Activated T-cell treated with anti-CD3 and anti-CD28 coated beads, Interleukin-2, amount 50 U/mL, for 1 hour (primary cell): Measurements from ENCODE around the gene CFAP20DC.
"Not testable (repeated sequence)": the region's sequence is repeated elsewhere in the genome, so short reads cannot be mapped to it uniquely, and the experiment has no call there.

Source experiments
- DNase-seq: peaks from one replicate; pipeline ENCODE4 v3.0.0-alpha.2; 2020

The CFAP20DC gene

DNA sequence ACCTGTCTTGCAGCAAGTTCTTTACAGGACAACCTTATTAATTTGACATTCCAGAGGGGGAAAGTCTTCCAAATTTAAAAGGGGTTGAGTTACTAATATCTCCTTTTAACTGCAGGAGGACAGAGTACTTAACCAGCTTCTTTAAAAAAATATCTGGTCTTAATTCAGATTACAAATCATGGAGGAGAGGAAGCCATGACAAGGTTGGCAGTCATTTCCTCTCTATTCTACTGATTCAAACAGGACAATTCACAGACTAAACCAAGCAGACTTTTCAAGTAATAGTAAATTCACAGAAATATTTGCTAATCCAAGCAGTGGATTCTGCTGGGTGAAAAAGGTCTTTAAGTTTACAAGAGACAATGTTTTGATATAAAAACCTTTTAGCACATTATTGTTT, 185.3 kb downstream of the CFAP20DC start:
- no peak for DNase-seq

DNA sequence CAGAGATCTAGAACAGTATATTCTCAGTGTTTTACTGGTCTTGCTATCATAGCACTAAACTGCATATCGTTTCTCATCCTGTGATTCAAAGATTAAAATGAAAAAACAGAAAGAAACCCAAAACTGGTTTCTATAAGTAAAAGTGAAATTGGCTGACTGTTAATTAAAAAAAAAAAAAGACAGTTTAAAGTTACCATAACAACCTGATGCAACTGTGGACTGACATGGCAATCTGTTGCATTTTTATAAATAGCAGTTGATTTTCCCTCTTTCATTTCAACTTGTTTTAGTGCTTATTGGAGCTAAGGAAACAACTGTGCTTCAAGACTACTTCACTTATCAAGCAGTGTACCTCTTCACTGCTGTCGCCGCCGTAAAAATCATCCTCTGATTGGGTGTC, 186.6 kb downstream of the CFAP20DC start:
- no peak for DNase-seq

DNA sequence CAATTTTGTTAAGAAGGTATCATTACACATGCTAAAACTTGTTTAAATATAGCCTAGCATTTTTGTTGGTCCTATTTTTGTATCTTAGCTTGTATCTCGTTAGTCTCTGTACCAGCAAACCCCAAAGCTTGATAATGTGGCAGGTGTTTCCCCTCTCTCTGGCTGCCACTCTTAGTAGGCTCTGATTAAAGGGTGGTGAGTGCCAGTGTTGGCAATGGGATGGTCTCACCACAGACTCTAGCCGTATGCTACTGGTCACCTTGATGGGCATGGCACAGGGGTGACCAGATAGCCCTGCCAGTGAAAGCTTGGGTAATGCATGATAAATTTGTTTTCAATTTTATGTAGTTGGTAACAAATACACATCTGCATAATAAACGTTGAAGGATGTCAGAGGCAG, 188.3 kb downstream of the CFAP20DC start:
- DNase-seq: no peak

DNA sequence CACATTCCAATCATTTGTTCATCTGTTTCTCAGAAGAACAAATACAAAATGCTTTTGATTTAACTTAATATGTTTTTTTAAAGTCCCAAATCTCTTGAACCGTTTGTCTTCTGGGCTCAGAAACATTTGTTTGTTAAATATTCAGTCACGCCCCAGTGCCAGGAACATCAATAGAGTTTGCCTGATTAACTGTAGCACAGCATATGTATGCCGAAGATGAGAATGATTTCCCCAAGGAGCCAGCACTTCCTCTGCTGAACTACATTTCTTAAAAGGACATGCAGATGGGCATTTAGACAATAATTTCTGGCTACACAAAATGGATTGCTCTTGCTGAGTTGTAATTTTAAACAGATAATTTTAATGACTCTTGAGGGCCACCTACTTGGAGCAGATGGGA, 191.7 kb downstream of the CFAP20DC start:
- DNase-seq: no peak

DNA sequence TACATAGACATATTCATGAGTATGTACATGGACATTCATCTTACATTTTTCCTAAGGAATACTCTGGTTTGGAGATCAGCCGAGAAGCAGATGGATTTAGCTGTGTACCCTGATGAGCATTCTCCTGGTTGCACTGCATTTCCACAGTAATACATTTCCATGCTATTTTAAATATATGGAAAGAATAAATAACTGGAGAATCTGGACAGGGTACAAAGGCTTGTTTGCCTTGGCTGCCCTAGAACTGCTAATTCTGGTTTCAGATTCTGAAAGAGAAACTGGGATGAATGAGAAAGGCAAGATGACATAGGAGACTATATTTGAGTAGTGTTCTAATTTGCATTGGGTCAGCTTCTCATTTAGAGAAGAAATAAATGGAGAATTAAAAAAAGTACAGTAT, 192.4 kb downstream of the CFAP20DC start:
- DNase-seq: no peak

DNA sequence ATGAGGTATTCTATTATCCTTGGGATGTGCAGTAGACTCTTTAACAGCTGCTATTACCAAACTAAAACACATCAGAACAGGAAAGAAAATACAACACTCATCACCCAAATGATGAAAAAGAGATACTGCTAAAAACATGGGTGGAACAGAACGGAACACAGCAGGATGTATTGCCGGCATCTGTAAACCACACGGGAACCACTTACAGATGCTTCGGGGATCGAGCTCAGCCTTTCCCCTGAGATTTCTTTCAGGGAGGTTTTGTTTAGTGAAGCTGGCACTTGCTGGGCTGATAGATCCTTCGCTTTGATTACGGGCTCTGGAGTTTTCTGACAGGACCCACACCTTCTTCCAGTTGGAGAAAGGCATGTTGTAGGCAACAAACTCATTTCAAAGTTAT, 201.0 kb downstream of the CFAP20DC start:
- DNase-seq: no peak

DNA sequence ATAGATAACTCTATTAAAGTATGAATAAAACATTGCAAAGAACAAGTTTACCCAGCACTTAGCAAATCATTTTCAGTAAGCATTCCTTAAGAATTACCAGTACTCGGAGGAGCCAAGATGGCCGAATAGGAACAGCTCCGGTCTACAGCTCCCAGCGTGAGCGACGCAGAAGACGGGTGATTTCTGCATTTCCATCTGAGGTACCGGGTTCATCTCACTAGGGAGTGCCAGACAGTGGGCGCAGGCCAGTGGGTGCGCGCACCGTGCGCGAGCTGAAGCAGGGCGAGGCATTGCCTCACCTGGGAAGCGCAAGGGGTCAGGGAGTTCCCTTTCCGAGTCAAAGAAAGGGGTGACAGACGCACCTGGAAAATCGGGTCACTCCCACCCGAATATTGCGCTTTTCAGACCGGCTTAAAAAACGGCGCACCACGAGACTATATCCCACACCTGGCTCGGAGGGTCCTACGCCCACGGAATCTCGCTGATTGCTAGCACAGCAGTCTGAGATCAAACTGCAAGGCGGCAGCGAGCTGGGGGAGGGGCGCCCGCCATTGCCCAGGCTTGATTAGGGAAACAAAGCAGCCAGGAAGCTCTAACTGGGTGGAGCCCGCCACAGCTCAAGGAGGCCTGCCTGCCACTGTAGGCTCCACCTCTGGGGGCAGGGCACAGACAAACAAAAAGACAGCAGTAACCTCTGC, 207.6 kb downstream of the CFAP20DC start:
- not testable (repeated sequence) for DNase-seq

DNA sequence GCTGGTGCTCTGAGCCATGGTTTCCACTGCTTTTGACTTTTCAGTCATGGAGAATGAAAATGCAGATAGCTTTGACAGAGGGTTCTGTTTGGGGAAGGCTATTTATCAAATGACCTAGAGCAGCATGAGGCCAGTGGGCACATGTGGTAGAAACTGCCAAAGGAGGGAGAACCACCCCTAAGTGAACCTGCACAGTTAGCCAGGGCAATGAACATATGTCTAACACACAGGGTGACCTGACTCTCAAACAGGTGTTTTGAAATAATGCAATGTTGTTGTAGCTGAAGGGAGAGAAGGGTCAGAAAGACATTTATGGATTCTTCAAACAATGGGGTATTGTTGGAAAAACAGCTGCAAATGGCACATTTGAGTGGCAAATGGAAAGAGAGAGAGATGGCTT, 208.9 kb downstream of the CFAP20DC start:
- no peak for DNase-seq

DNA sequence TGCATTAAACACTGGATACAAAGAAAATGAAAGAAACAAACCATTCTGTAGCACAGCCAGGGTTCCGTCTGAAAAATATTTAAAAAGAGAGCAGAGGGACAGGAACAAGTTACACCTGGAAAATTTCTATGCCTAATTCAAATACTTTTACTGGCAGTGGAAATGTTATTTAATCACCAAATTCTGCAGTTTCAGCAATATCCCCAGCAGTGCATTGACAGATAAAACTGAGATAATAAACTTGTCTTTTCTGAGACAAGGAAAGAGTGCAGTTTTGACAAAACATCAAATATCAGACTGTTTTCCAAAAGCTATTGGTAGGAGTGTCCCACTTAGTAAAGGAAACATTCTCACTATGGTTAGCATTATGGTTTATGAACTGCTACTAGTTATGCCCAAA, 209.9 kb downstream of the CFAP20DC start:
- DNase-seq: no peak

DNA sequence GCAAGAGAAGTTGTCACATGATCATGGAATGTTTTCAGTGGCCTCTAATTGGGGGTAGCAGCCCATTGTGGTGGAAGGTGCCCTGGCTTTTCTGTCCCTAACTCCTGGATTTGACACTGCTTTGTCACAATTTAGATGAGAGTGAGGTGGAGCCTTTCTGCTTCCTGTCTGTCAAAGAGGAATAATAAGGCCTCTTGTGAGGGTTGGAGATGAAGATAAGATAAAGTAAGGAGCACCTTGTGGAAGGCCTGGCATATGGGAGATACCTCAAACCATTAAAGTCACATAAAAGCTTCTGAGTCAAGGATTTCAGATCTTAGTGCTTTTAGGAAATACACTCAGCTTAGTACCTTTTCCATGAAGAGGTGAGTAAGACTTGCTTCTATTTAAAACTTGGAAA, 210.6 kb downstream of the CFAP20DC start:
- no peak for DNase-seq

DNA sequence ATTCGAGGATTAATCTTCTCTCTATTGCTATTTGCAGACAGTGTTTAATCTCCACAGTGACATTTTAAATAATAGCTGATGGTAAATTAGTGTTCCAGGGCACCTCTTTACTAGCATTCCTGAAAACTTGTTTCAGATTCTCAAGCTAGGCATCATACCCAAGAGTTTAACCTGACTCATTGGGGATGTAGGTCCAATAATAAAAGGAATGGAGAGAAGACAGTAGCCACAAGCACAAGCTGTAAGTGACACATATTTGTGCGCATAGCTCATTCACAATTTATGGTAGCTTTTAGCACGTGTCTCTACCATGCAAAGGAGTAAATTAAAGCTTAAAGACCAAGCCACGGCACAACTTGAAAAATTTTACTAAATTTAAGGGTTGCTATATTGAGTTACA, 212.0 kb downstream of the CFAP20DC start:
- DNase-seq: no peak

DNA sequence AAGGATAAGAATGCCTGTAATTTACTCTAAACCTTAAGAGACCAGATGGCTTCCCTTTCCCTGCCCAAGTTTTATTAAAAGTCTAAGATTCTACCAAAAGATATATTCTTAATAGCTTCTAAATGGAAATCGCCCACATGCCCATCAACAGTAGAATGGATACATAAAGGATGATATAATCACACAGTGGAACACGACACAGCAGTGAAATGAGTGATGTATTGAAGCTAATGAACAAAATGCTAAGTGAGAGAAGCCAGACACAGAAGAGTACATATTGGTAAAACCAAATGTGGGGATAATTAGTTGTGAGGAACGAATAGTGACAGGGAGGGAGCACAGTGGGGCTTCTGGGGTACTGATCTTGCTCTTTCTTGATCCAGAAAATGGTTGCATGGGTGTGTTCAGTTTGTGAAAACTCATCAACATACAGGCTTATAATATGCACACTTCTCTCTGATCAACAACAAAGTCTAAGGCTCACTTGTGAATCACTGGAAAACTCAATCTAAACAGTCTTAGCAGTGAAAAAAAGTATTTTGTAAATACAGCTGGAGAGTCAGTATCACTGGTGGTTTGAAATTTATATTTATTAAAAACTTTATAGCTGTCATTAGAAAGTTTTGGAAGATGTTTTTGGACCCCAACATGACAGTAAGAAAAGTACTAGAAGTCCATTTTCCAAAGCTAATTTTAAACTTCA, 212.5 kb downstream of the CFAP20DC start:
- DNase-seq: no peak

DNA sequence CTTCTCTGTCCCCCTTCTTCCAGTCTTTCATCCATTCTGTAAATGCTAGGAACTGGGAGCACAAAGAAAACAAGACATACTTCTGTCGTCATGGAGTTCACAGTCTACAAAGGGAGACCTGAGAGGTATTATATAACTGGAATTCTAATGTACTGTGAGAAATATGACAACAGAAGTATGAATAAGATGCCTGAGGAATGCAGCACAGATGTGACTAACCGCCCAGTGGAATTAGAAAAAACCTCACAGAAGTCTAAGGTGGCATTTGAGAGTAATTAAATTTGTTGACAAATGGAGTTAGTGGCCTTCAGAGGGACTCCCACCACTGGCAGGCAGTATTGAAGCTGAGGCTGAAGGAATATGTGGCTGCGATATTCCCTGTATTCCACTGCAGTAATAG, 214.7 kb downstream of the CFAP20DC start:
- DNase-seq: no peak

DNA sequence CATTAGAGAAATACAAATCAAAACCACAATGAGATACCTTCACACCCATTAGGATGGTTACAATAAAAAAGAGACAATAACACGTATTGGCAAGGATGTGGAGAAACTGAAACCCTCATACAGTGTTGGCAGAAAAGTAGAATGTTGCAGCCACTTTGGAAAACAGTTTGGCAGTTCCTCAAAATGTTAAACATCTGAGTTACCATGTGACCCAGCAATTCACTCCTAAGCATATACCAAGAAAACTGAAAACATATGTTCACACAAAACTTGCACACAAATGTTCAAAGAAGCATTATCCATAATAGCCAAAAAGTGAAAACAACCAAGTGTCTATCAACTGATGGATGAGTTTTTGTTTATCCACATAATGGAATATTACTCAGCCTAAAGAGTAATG, 216.3 kb downstream of the CFAP20DC start:
- no peak for DNase-seq

DNA sequence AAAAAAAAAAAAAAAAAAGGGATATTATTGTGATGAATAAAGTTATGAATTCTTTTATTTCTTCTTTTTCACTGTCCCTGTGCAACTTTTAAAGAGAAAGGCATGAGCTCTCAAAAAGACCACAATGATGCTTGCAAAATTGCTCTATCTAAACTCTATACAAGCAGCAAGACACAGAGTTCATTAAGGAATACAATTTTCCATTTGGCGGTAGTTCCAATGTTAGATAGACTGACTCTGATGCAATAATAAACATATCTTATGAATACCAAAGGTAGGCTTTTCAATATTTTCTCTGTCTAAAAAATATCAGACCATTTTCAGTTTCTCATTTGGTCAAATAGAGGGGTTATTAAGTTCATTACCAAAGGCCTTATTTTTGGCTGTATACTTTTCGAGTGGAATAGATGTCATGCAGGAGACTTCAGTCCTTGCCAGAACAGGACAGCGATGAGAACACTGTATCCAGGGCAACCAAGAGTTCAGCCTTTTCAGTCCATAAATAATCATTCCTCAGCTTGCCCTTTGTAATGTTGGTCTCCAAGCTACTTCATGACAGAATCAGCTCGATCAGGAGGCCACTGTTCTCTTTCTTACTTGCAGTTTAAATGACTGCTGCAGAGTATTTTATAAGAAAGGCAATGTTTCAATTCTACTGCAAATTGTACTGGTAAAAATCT, 220.4 kb downstream of the CFAP20DC start:
- DNase-seq: no peak

DNA sequence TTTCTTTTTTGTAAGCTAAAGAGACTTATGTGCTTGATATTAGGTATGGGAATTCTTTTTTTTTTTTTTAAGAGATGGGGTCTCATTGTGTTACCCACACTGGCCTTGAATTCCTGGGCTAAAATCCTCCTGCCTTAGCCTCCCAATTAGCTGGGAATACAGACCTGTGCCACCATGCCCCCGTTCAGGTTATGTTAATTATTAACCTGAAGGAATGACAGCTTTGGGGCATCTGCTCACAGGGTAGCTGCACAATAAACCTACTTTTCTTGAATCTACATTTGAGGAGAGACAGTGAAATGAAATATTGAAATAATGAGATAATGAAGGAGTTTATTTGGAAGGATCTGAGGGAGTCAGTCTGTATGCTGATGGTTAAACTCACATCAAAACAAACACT, 225.0 kb downstream of the CFAP20DC start:
- no peak for DNase-seq

DNA sequence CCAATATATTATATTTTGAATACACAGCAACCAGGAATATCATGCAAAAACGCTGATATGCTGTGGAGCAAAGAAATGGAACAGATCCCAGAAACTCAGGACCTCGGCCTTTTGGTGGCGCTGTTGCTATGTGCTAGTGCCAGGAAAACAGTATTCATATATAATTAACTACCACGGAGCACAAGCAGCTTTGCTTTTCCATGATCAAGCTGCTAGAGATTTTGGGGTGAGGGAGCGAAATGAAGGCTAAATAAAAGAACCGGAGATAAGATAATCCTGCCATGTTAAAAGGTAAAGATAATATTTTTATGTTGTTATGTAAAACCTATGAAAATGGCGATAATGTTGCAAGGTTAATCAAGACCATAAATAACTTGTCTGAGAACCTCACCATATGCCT, 225.5 kb downstream of the CFAP20DC start:
- DNase-seq: no peak

DNA sequence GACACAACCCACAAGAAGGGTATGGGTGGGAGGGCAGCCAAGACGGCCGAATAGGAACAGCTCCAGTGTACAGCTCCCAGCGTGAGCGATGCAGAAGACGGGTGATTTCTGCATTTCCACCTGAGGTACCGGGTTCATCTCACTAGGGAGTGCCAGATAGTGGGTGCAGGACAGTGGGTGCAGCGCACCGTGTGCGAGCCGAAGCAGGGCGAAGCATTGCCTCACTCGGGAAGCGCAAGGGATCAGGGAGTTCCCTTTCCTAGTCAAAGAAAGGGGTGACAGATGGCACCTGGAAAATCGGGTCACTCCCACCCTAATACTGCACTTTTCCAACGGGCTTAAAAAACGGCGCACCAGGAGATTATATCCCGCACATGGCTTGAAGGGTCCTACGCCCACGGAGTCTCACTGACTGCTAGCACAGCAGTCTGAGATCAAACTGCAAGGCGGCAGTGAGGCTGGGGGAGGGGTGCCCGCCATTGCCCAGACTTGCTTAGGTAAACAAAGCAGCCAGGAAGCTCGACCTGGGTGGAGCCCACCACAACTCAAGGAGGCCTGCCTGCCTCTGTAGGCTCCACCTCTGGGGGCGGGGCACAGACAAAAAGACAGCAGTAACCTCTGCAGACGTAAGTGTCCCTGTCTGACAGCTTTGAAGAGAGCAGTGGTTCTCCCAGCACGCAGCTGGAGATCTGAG, 243.1 kb downstream of the CFAP20DC start:
- not testable (repeated sequence) for DNase-seq

DNA sequence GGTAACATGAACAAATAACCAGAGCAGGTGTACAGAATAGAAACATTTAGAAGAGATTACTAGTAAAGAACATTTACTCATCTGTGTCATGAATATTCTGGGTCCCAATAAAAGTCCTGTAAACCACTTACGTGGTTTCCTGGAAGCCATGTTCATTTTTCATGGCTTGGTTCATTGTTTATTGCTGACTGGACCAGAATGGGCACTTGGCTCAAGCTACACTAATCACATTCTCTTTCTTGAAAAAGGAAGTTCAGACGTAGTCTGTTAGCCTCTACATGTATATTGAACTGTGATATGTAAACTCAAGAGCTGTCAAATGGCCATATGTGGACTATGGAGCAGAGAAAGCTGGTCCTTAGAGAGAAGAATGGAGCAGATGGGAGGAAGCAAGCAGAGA, 244.9 kb downstream of the CFAP20DC start:
- no peak for DNase-seq

DNA sequence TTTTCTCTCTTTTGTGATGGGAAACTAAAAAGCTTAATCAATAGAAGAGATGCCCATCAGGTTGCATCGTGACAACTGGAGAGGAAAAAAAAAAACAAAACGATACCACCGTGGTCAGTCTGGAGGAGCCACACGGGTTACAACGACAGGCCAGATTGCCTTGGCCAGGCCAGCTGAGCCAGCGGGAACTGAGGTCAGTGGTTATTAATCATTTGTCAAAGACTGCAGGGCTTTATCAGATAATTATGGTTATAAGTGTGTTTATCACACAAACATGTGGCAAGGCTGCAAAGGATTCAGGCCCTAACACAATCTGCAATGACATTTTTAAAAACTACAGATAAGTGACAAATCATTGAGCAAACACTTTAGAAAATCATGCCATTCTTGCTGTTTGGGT, 248.3 kb downstream of the CFAP20DC start:
- DNase-seq: no peak

DNA sequence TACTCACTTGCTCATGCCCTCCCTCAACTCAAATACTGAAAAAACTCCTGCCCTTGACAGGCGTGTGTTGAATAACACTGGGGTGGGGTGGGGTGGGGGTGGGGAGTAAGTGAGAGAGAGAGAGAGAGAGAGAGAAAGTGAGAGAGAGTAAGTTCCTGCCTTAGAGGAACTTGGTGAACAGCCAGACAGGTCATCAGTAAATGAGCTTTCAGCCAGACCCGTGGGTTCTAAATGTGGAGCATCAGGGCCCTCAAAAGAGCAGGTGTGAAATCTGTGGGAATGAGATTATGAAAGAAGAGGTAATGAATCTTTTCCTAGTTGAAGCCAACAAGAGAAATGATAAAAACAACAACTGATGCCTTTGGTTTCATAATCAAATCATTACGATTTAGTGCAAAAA, 248.9 kb downstream of the CFAP20DC start:
- no peak for DNase-seq

DNA sequence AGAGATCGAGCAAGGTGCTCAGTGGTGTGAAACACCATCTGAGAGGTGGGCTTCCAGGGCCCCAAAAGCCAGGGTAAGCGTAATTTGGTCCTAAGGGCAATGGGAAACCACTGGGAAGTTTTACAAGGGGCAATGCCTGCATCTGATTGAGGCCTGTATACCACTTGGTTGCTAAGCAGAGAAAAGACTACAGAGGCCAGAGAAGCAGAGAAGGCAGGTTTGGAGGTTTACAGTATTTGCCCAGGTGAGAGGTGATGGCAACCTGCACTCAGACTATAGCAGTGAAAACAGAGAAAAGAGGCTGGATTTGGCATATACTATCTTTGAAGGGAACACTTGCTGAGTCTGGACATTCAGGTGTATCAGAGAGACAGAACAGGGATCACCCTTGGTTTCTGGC, 249.8 kb downstream of the CFAP20DC start:
- no peak for DNase-seq

DNA sequence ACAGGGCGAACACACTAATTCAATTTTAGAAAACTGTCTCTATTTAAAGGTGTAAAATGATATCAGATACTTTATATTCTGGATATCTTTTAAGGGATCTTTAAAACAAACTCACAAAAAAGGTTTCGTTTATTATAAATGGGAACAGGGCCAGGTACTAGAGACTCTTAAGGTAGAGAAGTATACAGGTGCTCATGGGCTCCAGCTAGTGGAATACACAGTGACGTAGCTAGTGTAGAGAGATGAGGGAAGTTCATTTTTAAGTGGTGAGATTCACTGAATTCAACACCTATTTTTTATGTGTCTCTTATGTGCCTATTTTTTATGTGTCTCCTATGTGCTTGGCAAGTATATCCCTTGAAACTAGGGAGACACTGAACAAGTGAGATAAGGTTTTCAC, 250.6 kb downstream of the CFAP20DC start:
- no peak for DNase-seq

DNA sequence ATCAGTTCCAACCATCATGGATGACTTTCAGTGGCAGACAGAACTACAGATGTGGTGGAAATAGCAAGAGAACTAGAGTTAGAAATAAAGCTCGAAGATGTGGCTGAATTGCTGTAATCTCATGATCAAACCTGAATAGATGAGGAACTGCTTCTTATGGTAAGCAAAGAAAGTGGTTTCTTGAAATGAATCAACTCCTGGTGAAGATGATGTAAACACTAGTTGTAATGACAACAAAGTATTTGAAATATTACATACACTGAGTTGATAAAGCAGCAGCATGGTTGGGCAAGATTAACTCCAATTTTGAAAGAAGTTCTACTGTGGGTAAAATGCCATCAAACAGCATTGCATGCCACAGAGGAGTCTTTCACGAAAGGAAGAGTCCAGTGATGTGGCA, 251.5 kb downstream of the CFAP20DC start:
- no peak for DNase-seq
